ENCODE results near the gene METTL18.

METTL18 gene

GRCh38 chr1:169784102-169784501, 10.6 kb downstream of the METTL18 start:
- DNase-seq, result no peak

DNA sequence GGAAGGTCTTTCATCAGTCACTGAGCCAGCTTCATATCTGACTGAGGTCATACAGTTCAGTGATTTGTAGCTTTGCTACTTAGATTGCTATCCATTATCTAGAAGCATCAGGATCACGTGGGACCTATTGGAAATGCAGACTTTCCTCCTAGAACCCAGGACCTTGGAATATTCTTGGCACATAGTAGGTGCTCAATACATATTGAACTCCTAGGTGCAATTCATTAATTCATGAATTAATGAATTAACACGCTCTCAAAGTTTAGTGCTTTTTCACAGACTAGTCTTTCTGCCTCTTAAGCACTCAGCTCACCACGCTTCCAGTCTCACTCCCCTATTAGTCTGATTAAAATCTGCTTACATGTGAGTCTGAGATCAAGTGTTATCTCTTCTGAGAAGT, 12.1 kb downstream of the METTL18 start:
- no peak for DNase-seq

GRCh38 chr1:169779970-169780369, 14.7 kb downstream of the METTL18 start:
- DNase-seq, result no peak

- DNase-seq, result no peak
Observed at GRCh38 chr1:169779150-169779549, 15.6 kb downstream of the METTL18 start.

- no peak for DNase-seq
Observed at GRCh38 chr1:169776440-169776839, 18.3 kb downstream of the METTL18 start.

GRCh38 chr1:169768161-169768560, 26.5 kb downstream of the METTL18 start:
- no peak for DNase-seq

- DNase-seq, result no peak
Observed at GRCh38 chr1:169765580-169766331, 29.0 kb downstream of the METTL18 start.

- DNase-seq, result no peak
Observed at GRCh38 chr1:169764919-169765318, 29.8 kb downstream of the METTL18 start.

GRCh38 chr1:169762699-169763098, 32.0 kb downstream of the METTL18 start:
- DNase-seq, result no peak

- DNase-seq, result no peak
Observed at GRCh38 chr1:169759038-169759437, 35.7 kb downstream of the METTL18 start.

DNA sequence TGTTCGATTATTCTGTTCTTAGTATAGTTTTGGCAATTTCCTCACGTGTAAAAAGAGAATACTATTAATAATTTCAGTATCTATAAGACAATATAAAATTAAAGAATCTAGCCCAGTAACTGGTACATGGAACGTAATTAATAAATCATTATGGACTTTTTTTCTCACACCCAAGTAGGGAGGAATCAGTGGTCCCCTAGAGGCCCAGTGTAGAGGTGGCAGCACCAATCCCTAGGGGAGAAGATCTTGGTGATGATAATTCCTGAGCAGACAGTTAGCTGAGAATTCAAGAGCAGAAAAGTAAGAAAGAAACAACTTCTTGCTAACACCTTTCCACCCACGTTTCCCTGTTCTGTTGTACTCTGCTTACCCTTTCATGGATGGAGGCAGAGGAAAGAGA, 41.2 kb downstream of the METTL18 start:
- DNase-seq, result no peak

DNA sequence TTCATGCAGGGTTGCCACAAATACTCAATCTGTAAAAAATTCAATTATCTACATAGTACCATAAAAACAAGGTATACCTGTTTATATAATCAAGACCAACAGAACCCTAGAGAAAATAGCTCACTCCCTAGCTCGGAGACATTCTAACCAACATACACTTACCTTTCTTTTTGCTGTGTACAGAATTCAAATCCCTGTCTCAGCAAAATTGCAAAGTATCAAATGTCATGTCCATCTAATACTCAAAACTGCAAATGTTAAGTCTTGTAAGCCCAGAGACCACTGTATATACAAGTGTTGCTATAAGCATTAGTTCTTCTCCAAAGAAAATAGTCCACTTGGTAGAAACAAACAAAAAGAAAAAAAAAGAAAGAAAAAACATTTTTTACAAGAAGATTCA, 44.7 kb downstream of the METTL18 start:
- no peak for DNase-seq

GRCh38 chr1:169746550-169746949, 48.2 kb downstream of the METTL18 start:
- no peak for DNase-seq

GRCh38 chr1:169745015-169745861, 49.5 kb downstream of the METTL18 start:
- no peak for DNase-seq
